Gastrocnemius medialis (tissue), 4 donors: ENCODE results near the gene CLCN6. TPM values are rescaled to one million over a fixed set of nuclear protein-coding genes. Genes with fewer than 3 reads are reported as not detected.

ENCODE experiments used
- ATAC-seq, 2 donors: fragments of 150-250 bp; one replicate each; pipeline ENCODE4 v1.9.1; 2016
- DNase-seq, 2 donors: peaks; one replicate each; pipeline ENCODE4 v3.0.0-alpha.2; 2019
- H3K27ac ChIP-seq, 4 donors: fragments of 200-600 bp; sonication (generic); 1 replicate in 1 of 4; 2 replicates in 3 of 4; pipeline ENCODE4 v1.5.1; 2016 to 2018; ENCODE audit warnings: mild to moderate bottlenecking in 2 of 4, moderate library complexity in 1 of 4
- H3K27me3 ChIP-seq, 3 donors: fragments of 200-600 bp; sonication (generic) in 2 of 3; 1 replicate in 1 of 3; 2 replicates in 2 of 3; pipeline versions ENCODE4 v1.5.1 to v1.6.0; 2016 to 2019; ENCODE audit warnings: mild to moderate bottlenecking in 1 of 3, moderate library complexity in 1 of 3
- H3K36me3 ChIP-seq, 2 donors: fragments of 200-600 bp; sonication (generic) in 1 of 2; one replicate each; pipeline ENCODE4 v1.5.1; 2017 to 2018
- H3K4me1 ChIP-seq, 2 donors: fragments of 200-600 bp; sonication (generic) in 1 of 2; one replicate each; pipeline ENCODE4 v1.5.1; 2016 to 2017; ENCODE audit warnings: mild to moderate bottlenecking in 2 of 2
- H3K4me3 ChIP-seq, 4 donors: fragments of 200-600 bp; sonication (generic) in 3 of 4; 1 replicate in 1 of 4; 2 replicates in 3 of 4; pipeline ENCODE4 v1.5.1; 2016 to 2019; ENCODE audit warnings: mild to moderate bottlenecking in 2 of 4
- H3K9me3 ChIP-seq, 3 donors: fragments of 200-600 bp; sonication (generic) in 2 of 3; 1 replicate in 1 of 3; 2 replicates in 2 of 3; pipeline ENCODE4 v1.5.1; 2016 to 2019
- POLR2A ChIP-seq, 2 donors: fragments of 450-650 bp; IDR thresholded peaks; one replicate each; pipeline ENCODE4 v1.6.1; 2017; ENCODE audit warnings: antibody characterized with exemption in 2 of 2, mild to moderate bottlenecking in 2 of 2, moderate library complexity in 2 of 2
- in situ Hi-C, 4 donors: fragments of 200-750 bp; cut with MboI; loops; one replicate each; pipeline versions ENCODE4 v1.15.0 to v1.8.0; 2017; ENCODE audit warnings: low sequenced_read_pairs in 4 of 4
- intact Hi-C: fragments of 100-400 bp; cut with DNase I; formaldehyde crosslinking; loops from one replicate; pipeline ENCODE4 v1.15.1; 2023; ENCODE audit warnings: low total_unique reads
- total RNA-seq, 4 donors: library from RNA; depleted of rRNA; stranded (reverse); fragments of >200 nt; gene quantifications; one replicate each; pipeline versions ENCODE4 v1.1.0 to v1.2.3, GENCODE V29; 2016
- TF ChIP-seq, protein P1 (sequence below), 5 experiments: fragments of 450-650 bp in 3 of 5; fragments of 200-600 bp in 2 of 5; sonication (generic) in 2 of 5; IDR thresholded peaks in 4 of 5; conservative IDR thresholded peaks in 1 of 5; 1 replicate in 4 of 5; 2 replicates in 1 of 5; pipeline ENCODE4 v1.5.1; 2016 to 2019; ENCODE audit warnings: antibody characterized with exemption in 5 of 5, mild to moderate bottlenecking in 3 of 5, moderate library complexity in 3 of 5

Gene CLCN6
- total RNA-seq, 4 donors from 2014 or later: 7.1 to 11.9 (median 9.5) TPM

DNA sequence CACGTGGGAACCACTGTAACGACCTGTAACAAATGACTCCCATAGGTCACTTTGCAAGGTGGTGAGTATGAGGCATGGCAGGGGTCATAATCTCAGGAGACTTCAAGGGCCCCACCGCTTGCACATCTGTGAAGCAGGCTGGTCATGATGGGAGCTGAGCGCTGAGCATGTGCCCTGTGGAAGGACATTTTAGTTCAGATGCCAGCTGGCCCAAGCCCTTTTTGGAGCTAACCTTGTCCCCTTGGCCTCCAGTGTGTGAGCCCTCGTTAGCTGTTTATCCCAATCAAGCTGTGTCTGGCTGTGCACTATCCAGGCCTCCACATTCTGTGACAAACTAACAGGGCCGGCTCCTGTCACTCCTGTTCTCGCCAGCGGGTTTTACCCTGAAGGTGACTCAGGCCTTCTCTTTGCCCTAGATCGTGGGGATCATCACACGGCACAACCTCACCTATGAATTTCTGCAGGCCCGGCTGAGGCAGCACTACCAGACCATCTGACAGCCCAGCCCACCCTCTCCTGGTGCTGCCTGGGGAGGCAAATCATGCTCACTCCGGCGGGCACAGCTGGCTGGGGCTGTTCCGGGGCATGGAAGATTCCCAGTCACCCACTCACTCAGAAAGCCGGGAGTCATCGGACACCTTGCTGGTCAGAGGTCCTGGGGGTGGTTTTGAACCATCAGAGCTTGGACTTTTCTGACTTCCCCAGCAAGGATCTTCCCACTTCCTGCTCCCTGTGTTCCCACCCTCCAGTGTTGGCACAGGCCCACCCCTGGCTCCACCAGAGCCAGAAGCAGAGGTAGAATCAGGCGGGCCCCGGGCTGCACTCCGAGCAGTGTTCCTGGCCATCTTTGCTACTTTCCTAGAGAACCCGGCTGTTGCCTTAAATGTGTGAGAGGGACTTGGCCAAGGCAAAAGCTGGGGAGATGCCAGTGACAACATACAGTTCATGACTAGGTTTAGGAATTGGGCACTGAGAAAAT, 34.0 kb downstream of the CLCN6 start:
- in situ Hi-C loops: loop anchor here (5.0 to 25.0 kb wide), 6 partner anchors 55 to 372 kb away; no protein-coding TSS in a partner anchor
- Histone ChIP-seq H3K9me3 (no peaks in the 10 kb centered on the region), H3K4me3 (no peak overlapping the region), H3K36me3 (peaks cover 0 to 97% of the 10 kb centered on the region in 2 donors), H3K27ac (no peak overlapping the region), H3K27me3 (no peaks in the 10 kb centered on the region), H3K4me1 (no peaks in the 10 kb centered on the region)
- intact Hi-C loops: loop anchor here (2.0 kb wide), 1 partner anchor 191 kb away; no protein-coding TSS in a partner anchor
- TF ChIP-seq POLR2A (IDR thresholded peaks at IDR 0.05): no peak
- TF ChIP-seq, protein P1, sequence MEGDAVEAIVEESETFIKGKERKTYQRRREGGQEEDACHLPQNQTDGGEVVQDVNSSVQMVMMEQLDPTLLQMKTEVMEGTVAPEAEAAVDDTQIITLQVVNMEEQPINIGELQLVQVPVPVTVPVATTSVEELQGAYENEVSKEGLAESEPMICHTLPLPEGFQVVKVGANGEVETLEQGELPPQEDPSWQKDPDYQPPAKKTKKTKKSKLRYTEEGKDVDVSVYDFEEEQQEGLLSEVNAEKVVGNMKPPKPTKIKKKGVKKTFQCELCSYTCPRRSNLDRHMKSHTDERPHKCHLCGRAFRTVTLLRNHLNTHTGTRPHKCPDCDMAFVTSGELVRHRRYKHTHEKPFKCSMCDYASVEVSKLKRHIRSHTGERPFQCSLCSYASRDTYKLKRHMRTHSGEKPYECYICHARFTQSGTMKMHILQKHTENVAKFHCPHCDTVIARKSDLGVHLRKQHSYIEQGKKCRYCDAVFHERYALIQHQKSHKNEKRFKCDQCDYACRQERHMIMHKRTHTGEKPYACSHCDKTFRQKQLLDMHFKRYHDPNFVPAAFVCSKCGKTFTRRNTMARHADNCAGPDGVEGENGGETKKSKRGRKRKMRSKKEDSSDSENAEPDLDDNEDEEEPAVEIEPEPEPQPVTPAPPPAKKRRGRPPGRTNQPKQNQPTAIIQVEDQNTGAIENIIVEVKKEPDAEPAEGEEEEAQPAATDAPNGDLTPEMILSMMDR (IDR thresholded peaks at IDR 0.05 in 4 of 5, conservative IDR thresholded peaks at IDR 0.05 in 1 of 5): no peak
- DNase-seq (no peak), ATAC-seq (no peak)

DNA sequence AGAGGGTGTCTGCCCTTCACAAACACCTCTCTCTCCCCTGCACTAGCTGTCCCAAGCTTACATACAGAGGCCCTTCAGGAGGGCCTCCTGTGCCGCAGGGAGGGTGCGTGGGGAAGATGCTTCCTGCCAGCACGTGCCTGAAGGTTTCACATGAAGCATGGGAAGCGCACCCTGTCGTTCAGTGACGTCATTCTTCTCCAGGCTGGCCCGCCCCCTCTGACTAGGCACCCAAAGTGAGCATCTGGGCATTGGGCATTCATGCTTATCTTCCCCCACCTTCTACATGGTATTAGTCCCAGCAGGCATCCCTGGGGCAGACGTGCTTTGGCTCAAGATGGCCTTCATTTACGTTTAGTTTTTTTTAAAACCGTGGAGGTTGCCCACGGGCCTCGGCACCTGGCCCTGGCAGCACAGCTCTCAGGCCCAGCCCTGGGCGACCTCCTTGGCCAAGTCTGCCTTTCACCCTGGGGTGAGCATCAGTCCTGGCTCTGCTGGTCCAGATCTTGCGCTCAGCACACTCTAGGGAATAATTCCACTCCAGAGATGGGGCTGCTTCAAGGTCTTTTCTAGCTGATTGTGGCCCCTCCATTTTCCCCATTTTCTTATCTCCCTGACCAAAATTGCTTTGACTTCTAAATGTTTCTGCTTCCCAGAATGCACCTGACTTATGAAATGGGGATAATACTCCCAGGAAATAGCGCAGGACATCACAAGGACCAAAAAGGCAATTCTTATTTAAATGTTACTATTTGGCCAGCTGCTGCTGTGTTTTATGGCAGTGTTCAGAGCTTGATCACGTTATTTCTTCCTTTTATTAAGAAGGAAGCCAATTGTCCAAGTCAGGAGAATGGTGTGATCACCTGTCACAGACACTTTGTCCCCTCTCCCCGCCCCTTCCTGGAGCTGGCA, 35.5 kb downstream of the CLCN6 start:
- H3K9me3 ChIP-seq: no peaks in the 10 kb centered on the region
- peaks cover 0 to 83% of the 10 kb centered on the region in 2 donors for H3K36me3 ChIP-seq
- no peak overlapping the region for H3K27ac ChIP-seq
- H3K27me3 ChIP-seq: no peaks in the 10 kb centered on the region
- TF ChIP-seq, protein P1 (IDR thresholded peaks at IDR 0.05 in 4 of 5, conservative IDR thresholded peaks at IDR 0.05 in 1 of 5): no peak
- no peak for TF ChIP-seq POLR2A (IDR thresholded peaks at IDR 0.05)
- no peak overlapping the region for H3K4me3 ChIP-seq
- in situ Hi-C loops: loop anchor here (5.0 to 25.0 kb wide), 5 partner anchors 53 to 371 kb away; no protein-coding TSS in a partner anchor
- DNase-seq: no peak
- no peaks in the 10 kb centered on the region for H3K4me1 ChIP-seq
- ATAC-seq: no peak
- intact Hi-C loops: no loop called here

DNA sequence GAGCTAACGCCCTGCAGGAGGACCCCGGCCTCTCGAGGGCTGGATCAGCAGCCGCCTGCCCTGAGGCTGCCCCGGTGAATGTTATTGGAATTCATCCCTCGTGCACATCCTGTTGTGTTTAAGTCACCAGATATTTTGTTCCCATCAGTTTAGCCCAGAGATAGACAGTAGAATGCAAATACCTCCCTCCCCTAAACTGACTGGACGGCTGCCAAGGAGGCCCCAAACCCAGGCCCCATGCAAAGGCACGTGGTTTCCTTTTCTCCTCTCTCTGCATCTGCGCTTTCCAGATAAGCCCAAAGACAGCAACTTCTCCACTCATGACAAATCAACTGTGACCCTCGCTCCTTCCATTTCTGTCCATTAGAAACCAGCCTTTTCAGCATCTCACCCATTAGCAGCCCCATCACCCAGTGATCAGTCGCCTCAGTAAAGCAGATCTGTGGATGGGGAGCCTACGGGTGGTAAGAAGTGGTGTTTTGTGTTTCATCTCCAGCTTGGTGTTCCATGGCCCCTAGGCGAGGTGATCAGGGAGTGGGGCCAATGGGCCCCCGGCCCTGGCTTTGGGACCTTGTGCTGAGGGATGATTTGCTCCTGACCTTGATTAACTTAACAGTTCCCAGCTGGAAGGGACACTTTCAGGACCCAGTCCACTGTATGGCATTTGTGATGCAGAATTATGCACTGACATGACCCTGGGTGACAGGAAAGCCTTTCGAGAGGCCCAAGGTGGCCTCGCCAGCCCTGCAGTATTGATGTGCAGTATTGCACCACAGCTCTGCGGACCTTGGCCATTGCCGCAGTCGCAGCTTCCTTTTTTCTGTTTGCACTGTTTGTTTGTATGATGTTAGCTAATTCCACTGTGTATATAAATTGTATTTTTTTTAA, 36.4 kb downstream of the CLCN6 start:
- DNase-seq (no peak), ATAC-seq (no peak)
- TF ChIP-seq POLR2A (IDR thresholded peaks at IDR 0.05): no peak
- TF ChIP-seq, protein P1 (IDR thresholded peaks at IDR 0.05 in 4 of 5, conservative IDR thresholded peaks at IDR 0.05 in 1 of 5): no peak
- Histone ChIP-seq H3K27me3 (no peaks in the 10 kb centered on the region), H3K4me1 (no peaks in the 10 kb centered on the region), H3K4me3 (no peak overlapping the region), H3K36me3 (peaks cover 0 to 81% of the 10 kb centered on the region in 2 donors), H3K9me3 (no peaks in the 10 kb centered on the region), H3K27ac (no peak overlapping the region)
- in situ Hi-C loops (loop anchor here (5.0 to 25.0 kb wide), 5 partner anchors 52 to 370 kb away; no protein-coding TSS in a partner anchor), intact Hi-C loops (no loop called here)
